SK-N-SH (cell line): ENCODE data around the gene MTMR1. TPM values are rescaled to one million over a fixed set of nuclear protein-coding genes. Genes with fewer than 3 reads are reported as not detected.

ENCODE experiments used
- CTCF ChIA-PET: fragments of 300-600, 350-600 bp; formaldehyde crosslinking; extraction: SDS; loops from one replicate; lab custom pipeline; 2021; lab: Yijun Ruan, JAX
- POLR2A ChIA-PET: fragments of 350-600 bp; sonication (Branson Sonifier 250); formaldehyde crosslinking; extraction: SDS; loops from one replicate; lab custom pipeline; 2020; ENCODE audit warnings: antibody characterized with exemption, inconsistent platforms; lab: Yijun Ruan, JAX
- DNase-seq: peaks from one replicate; pipeline ENCODE4 v3.0.0; 2012
- H2AFZ ChIP-seq: fragments of 200-600 bp; sonication (generic); 2 replicates; pipeline ENCODE4 v1.8.1; 2016; ENCODE audit warnings: antibody characterized with exemption, mild to moderate bottlenecking, low read depth
- H3F3A ChIP-seq: fragments of 200-600 bp; sonication (generic); replicated peaks from 2 replicates; pipeline ENCODE3; 2016; ENCODE audit warnings: antibody characterized with exemption, mild to moderate bottlenecking; ENCODE audit not compliant: insufficient read depth
- H3K27ac ChIP-seq, 2 experiments: fragments of 200-500 bp in 1 of 2; fragments of 200-600 bp in 1 of 2; sonication (Bioruptor generic) in 1 of 2; sonication (generic), shearing (Covaris generic) in 1 of 2; 2 replicates each; pipeline versions ENCODE4 v1.5.1 to v1.6.1; 2014 to 2016; ENCODE audit warnings: low read depth in 2 of 2, inconsistent platforms in 1 of 2, low read length in 1 of 2, mild to moderate bottlenecking in 1 of 2, mixed read lengths in 1 of 2
- H3K27me3 ChIP-seq: fragments of 200-600 bp; sonication (generic), shearing (Covaris generic); 2 replicates; pipeline ENCODE4 v1.6.1; 2016; ENCODE audit warnings: mixed run types; ENCODE audit not compliant: insufficient read depth
- H3K36me3 ChIP-seq, 2 experiments: fragments of 200-500 bp in 1 of 2; fragments of 200-600 bp in 1 of 2; sonication (Bioruptor generic) in 1 of 2; sonication (generic) in 1 of 2; replicated peaks in 1 of 2; 2 replicates each; pipeline versions ENCODE3 to v1.5.1; 2014 to 2016; ENCODE audit warnings: low read length in 1 of 2, mild to moderate bottlenecking in 1 of 2; ENCODE audit not compliant: insufficient read depth in 2 of 2, control insufficient read depth in 1 of 2
- H3K4me1 ChIP-seq, 2 experiments: fragments of 200-500 bp in 1 of 2; fragments of 200-600 bp in 1 of 2; sonication (Bioruptor generic) in 1 of 2; sonication (generic), shearing (Covaris generic) in 1 of 2; 2 replicates each; pipeline versions ENCODE4 v1.5.1 to v1.6.1; 2014 to 2016; ENCODE audit warnings: low read depth in 1 of 2, low read length in 1 of 2, mixed run types in 1 of 2; ENCODE audit not compliant: insufficient read depth in 2 of 2, control insufficient read depth in 1 of 2
- H3K4me2 ChIP-seq: fragments of 200-600 bp; sonication (generic), shearing (Covaris generic); 2 replicates; pipeline ENCODE4 v1.6.1; 2017; ENCODE audit warnings: mixed run types
- H3K4me3 ChIP-seq, 2 experiments: fragments of 200-500 bp in 1 of 2; fragments of 200-600 bp in 1 of 2; sonication (Bioruptor generic) in 1 of 2; sonication (generic), shearing (Covaris generic) in 1 of 2; 2 replicates each; pipeline versions ENCODE4 v1.5.1 to v1.8.1; 2014 to 2016; ENCODE audit warnings: low read depth in 2 of 2, inconsistent platforms in 1 of 2, low read length in 1 of 2, mild to moderate bottlenecking in 1 of 2, mixed read lengths in 1 of 2, moderate library complexity in 1 of 2
- H3K79me2 ChIP-seq: fragments of 200-600 bp; sonication (generic); 2 replicates; pipeline ENCODE4 v1.8.1; 2017; ENCODE audit warnings: mild to moderate bottlenecking; ENCODE audit not compliant: insufficient read depth
- H3K9ac ChIP-seq: fragments of 200-600 bp; sonication (generic); 2 replicates; pipeline ENCODE4 v1.6.1; 2017; ENCODE audit warnings: mixed run types
- H3K9me2 ChIP-seq: fragments of 200-600 bp; sonication (generic); 2 replicates; pipeline ENCODE4 v1.6.1; 2017; ENCODE audit warnings: mixed run types
- H3K9me3 ChIP-seq: fragments of 200-600 bp; sonication (generic); 2 replicates; pipeline ENCODE4 v1.6.1; 2017; ENCODE audit warnings: mixed run types, mild to moderate bottlenecking, moderate library complexity
- H4K20me1 ChIP-seq: fragments of 200-600 bp; sonication (generic); 2 replicates; pipeline ENCODE4 v1.6.1; 2017; ENCODE audit warnings: mild to moderate bottlenecking, mixed run types; ENCODE audit not compliant: insufficient read depth
- CHD2 ChIP-seq: fragments of 150-350 bp; IDR thresholded peaks from 2 replicates; pipeline ENCODE4 v1.6.1; 2018; ENCODE audit warnings: low read length; ENCODE audit not compliant: partially characterized antibody
- CTCF ChIP-seq: fragments of 200-600 bp; sonication (generic); IDR thresholded peaks from 2 replicates; pipeline ENCODE4 v1.6.1; 2017; ENCODE audit warnings: antibody characterized with exemption, mild to moderate bottlenecking, moderate library complexity
- FOSL2 ChIP-seq: IDR thresholded peaks from 2 replicates; pipeline ENCODE4 v1.4.0; 2012; ENCODE audit warnings: low read depth, mild to moderate bottlenecking, moderate library complexity, borderline replicate concordance
- GATA2 ChIP-seq: sonication (generic); formaldehyde crosslinking; IDR thresholded peaks from 2 replicates; pipeline ENCODE4 v1.5.0; 2020; ENCODE audit warnings: mild to moderate bottlenecking, missing genetic modification reagents
- IRF3 ChIP-seq: fragments of 150-350 bp; IDR thresholded peaks from 2 replicates; pipeline ENCODE4 v1.6.1; 2016; ENCODE audit warnings: mild to moderate bottlenecking, low read depth, low read length
- MAX ChIP-seq: IDR thresholded peaks from 2 replicates; pipeline ENCODE4 v1.4.0; 2012; ENCODE audit warnings: low read depth
- REST ChIP-seq: IDR thresholded peaks from 2 replicates; pipeline ENCODE4 v1.6.1; 2012; ENCODE audit warnings: mild to moderate bottlenecking, low read depth, low read length, moderate library complexity
- RFX5 ChIP-seq: IDR thresholded peaks from 2 replicates; pipeline ENCODE4 v1.6.1; 2012; ENCODE audit warnings: mild to moderate bottlenecking, improper control_type of control experiment, low read length
- USF2 ChIP-seq: fragments of 150-350 bp; IDR thresholded peaks from 2 replicates; pipeline ENCODE4 v1.6.1; 2017; ENCODE audit warnings: antibody characterized with exemption, low read length, low read depth, borderline replicate concordance
- YY1 ChIP-seq: IDR thresholded peaks from 2 replicates; pipeline ENCODE4 v1.4.0; 2012; ENCODE audit warnings: low read depth, mild to moderate bottlenecking
- WGBS: methylation state at CpG from one replicate; pipeline ENCODE4 v1.1.6; 2017; ENCODE audit warnings: low lambda C conversion rate; 5-methylcytosine and 5-hydroxymethylcytosine counted together
- polyA plus RNA-seq, 3 experiments: library from polyadenylated mRNA; depleted of rRNA; stranded (reverse); fragments of >200 nt; gene quantifications; 2 replicates each; pipeline ENCODE4 v1.2.3, GENCODE V29; 2012

Gene MTMR1
- polyA plus RNA-seq, 1 of the 3 experiments (the other 2 are of a cell fraction) = 17.0 TPM

GRCh38 chrX:150775569-150776350 is 82.6 kb downstream of the MTMR1 start:
- H2AFZ ChIP-seq = no peak overlapping the region

GRCh38 chrX:150777328-150777992 is 84.3 kb downstream of the MTMR1 start:
- Histone ChIP-seq H3F3A (no peaks in the 10 kb centered on the region), H2AFZ (no peak overlapping the region), H3K9me2 (no peaks in the 10 kb centered on the region), H3K9me3 (no peaks in the 10 kb centered on the region), H3K9ac (no peak overlapping the region), H3K27ac (no peak overlapping the region), H3K4me2 (no peak overlapping the region), H3K4me1 (no peaks in the 10 kb centered on the region), H4K20me1 (no peaks in the 10 kb centered on the region), H3K27me3 (no peaks in the 10 kb centered on the region), H3K36me3 (no peaks in the 10 kb centered on the region), H3K4me3 (no peak overlapping the region), H3K79me2 (no peaks in the 10 kb centered on the region)
- ChIA-PET CTCF (interaction anchor here (1.6 to 14.7 kb wide), 2 partner anchors 10 to 304 kb away, joined by 5 to 219 read pairs; no protein-coding TSS in a partner anchor), POLR2A (no interaction called here)
- no peak for DNase-seq
- 67% methylated on average over 16 of the region's 18 CpGs for WGBS
- TF ChIP-seq USF2 (no peak), FOSL2 (no peak), YY1 (no peak), CHD2 (no peak), REST (no peak), RFX5 (no peak)

More at GRCh38 chrX:150775569-150776350, 82.6 kb downstream of the MTMR1 start:
- no peak for TF ChIP-seq CTCF
- TF ChIP-seq IRF3 = no peak
- TF ChIP-seq CHD2 = no peak
- TF ChIP-seq GATA2 (CRISPR knock-in tag) = no peak
- TF ChIP-seq MAX = no peak
- H3F3A ChIP-seq = no peaks in the 10 kb centered on the region
- H3K4me1 ChIP-seq = no peaks in the 10 kb centered on the region; a peak in 1 of 4 replicates
- CTCF ChIA-PET = interaction anchor here (14.7 kb wide), 1 partner anchor 306 kb away, joined by 219 read pairs; no protein-coding TSS in a partner anchor
- H3K4me2 ChIP-seq = no peak overlapping the region
- no peak for DNase-seq
- H3K27me3 ChIP-seq = no peaks in the 10 kb centered on the region; the same call in 1 of the 2 replicates
- H3K9me2 ChIP-seq = no peaks in the 10 kb centered on the region
- POLR2A ChIA-PET = no interaction called here
- H3K27ac ChIP-seq = no peak overlapping the region
- H4K20me1 ChIP-seq = no peaks in the 10 kb centered on the region
- H3K79me2 ChIP-seq = no peaks in the 10 kb centered on the region
- no peak overlapping the region for H3K4me3 ChIP-seq
- H3K9ac ChIP-seq = no peak overlapping the region
- no peaks in the 10 kb centered on the region for H3K36me3 ChIP-seq
- 56% methylated on average over 13 of the region's 18 CpGs for WGBS
- no peaks in the 10 kb centered on the region for H3K9me3 ChIP-seq
